HG03103 (cell line): ENCODE data around the gene UAP1L1.
"Not testable (repeated sequence)": the region's sequence is repeated elsewhere in the genome, so short reads cannot be mapped to it uniquely, and the experiment has no call there.

Experiments used
- ATAC-seq: cut with Tn5 transposase; IDR thresholded peaks from one replicate; pipeline ENCODE4 v1.9.1; 2021; ENCODE audit warnings: low read depth; ENCODE audit not compliant: unreplicated experiment

UAP1L1 gene

GRCh38 chr9:137055385-137056364, 21.6 kb upstream of the UAP1L1 start:
- ATAC-seq = no peak

GRCh38 chr9:137056739-137057415, 20.4 kb upstream of the UAP1L1 start:
- ATAC-seq = no peak

- ATAC-seq = no peak
Measured at GRCh38 chr9:137057545-137057944, 19.8 kb upstream of the UAP1L1 start.

GRCh38 chr9:137058521-137059234, 18.6 kb upstream of the UAP1L1 start:
- no peak for ATAC-seq

- ATAC-seq = no peak
Measured at GRCh38 chr9:137062384-137062783, 14.9 kb upstream of the UAP1L1 start.

GRCh38 chr9:137062798-137063197, 14.5 kb upstream of the UAP1L1 start:
- not testable (repeated sequence) for ATAC-seq

- ATAC-seq = no peak
Measured at GRCh38 chr9:137063311-137064026, 13.8 kb upstream of the UAP1L1 start.

GRCh38 chr9:137064027-137064879, 13.1 kb upstream of the UAP1L1 start:
- ATAC-seq = no peak

GRCh38 chr9:137064880-137065164, 12.5 kb upstream of the UAP1L1 start:
- ATAC-seq = no peak

GRCh38 chr9:137065336-137065967, 11.9 kb upstream of the UAP1L1 start:
- ATAC-seq = no peak

- ATAC-seq = no peak
Measured at GRCh38 chr9:137066096-137066861, 11.0 kb upstream of the UAP1L1 start.

GRCh38 chr9:137067860-137068538, 9.3 kb upstream of the UAP1L1 start:
- ATAC-seq = no peak

GRCh38 chr9:137068539-137069507, 8.5 kb upstream of the UAP1L1 start:
- ATAC-seq = no peak

- peak; percentile 12 for ATAC-seq
Measured at GRCh38 chr9:137069508-137070091, 7.7 kb upstream of the UAP1L1 start.

GRCh38 chr9:137070201-137070905, 7.0 kb upstream of the UAP1L1 start, which contains the start of gene SAPCD2:
Gene SAPCD2 (minus strand): TSS chr9:137070557. CDS start chr9:137070460, 97 bp downstream.
- peak; percentile 67 for ATAC-seq

GRCh38 chr9:137070906-137071275, 6.4 kb upstream of the UAP1L1 start:
- no peak for ATAC-seq
